HG02852 (cell line): Measurements from ENCODE around the gene NT5DC2.
A peak's percentile ranks its signal among the peaks of the same experiment; 100 is the strongest.

Source experiments
- ATAC-seq: cut with Tn5 transposase; IDR thresholded peaks from one replicate; pipeline ENCODE4 v1.9.1; 2021; ENCODE audit warnings: mild to moderate bottlenecking, moderate library complexity; ENCODE audit not compliant: unreplicated experiment

Gene NT5DC2

DNA sequence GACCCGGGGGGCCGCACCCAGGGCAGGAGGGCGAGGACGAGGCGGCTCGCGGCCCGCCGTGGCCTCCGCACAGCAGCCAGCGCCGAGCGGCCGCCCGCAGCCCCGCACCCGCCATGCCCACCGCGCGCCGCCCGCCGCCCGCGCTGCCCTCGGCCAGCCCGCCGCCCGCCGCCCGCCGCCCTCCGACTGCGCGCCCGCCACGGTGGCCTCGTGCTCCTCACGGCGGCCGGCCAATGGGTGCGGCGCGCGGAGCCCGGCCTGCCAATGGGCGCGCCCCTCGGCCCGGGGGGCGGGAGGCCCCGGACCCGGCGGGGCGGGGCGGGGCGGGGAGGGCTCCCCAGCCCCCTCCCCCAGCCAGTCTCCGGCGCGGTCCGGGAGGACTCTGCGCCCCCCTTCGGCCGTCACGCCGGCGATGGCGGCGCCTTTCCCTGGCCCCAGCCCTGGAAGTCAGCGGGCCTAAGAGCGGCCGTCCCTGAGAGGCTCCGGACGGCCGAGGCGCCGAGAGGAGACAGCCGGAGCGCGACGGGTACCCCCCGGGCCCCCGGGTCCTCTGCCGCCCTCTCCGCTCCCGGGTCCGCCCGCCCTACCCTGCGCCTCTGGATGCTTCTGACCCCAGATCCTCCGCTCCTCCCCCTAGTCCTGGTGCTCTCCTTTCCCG lies at the start of gene NT5DC2:
NT5DC2 (minus strand) TSS at position 235 of the 658 bp plus-strand sequence; CDS start at position 115, 120 bp downstream.
- ATAC-seq = peak; percentile 30

DNA sequence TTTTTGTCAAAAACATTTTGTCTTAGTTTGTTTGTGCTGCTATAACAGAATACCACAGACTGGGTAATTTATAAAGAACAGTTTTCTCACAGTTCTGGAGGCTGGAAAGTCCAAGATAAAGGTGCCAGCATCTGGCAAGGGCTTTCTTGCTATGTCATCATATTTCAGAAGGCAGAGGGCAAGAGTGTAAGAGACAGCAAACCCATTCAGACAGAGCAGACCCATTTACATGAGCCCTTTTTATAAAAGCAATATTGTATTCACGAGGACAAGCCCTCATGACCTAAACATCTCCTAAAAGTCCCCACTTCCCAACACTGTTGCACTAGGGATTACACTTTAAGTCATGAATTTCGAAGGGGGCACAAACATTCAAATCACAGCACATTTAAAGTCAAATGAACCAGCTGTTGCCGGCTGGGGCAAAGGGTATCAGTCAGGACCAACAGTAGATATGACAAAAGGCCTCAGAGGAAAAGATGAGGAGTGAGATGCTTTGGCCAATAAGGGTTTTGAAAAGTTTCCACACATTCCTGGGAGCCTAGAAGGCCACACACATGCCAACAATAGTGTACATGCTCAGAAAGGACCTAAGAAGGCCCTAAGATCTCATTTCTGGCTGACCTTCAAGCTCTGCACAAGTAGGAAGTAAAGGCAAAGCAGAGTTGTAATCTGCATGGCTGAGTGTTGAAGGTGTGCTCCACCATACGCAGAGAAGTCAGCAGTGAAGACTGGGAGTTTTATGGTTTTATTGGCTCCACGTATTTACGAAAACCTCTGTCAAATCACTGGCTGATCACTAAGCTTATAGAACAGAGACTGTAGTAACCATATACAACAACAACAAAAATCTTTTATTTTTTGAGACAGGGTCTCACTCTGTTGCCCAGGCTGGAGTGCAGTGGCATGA lies 40.7 kb upstream of the NT5DC2 start:
- ATAC-seq = no peak

DNA sequence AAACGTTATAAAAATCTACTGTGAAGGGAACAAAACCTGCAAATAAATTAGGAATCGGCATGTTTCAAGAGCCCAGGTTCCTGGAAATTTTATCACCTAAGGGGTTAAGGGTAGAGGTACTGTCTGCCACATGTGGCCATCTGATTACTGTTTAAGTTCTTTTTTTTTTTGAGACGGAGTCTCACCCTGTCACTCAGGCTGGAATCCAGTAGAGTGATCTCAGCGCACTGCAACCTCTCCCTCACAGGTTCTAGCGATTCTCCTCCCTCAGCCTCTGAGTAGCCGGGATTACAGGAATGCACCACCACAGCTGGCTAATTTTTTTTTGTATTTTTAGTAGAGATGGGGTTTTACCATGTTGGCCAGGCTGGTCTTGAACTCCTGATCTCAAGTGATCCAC lies 38.6 kb upstream of the NT5DC2 start:
- ATAC-seq = no peak

DNA sequence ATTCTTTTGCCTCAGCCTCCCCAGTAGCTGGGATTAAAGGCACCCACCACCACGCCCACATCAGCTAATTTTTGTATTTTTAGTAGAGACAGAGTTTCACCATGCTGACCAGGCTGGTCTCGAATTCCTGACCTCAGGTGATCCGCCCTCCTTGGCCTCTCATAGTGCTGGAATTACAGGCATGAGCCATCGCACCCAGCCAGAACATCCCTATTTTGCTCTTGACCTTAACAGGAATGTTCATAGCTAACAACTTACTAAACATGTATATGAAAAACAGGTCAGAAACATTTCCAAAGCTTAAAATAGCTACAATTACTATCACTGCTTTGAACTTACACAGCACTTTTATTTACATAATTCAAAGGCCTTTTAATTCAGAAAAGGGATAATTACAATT lies 36.4 kb upstream of the NT5DC2 start:
- no peak for ATAC-seq

DNA sequence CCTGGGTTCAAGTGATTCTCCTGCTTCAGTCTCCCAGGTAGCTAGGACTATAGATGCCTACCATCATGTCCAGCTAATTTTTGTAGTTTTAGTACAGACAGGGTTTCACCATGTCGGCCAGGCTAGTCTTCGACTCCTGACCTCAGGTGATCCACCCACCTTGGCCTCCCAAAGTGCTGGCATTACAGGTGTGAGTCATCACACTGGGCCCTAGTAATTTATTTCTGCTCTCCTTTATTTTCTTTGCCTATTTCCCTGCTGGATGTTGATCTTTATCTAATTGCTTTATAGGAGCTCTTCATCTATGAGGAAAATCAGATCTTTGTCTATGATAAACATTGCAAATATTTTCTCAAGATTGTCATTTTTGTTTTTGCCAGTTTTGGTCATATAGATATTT lies 34.4 kb upstream of the NT5DC2 start:
- ATAC-seq = no peak

DNA sequence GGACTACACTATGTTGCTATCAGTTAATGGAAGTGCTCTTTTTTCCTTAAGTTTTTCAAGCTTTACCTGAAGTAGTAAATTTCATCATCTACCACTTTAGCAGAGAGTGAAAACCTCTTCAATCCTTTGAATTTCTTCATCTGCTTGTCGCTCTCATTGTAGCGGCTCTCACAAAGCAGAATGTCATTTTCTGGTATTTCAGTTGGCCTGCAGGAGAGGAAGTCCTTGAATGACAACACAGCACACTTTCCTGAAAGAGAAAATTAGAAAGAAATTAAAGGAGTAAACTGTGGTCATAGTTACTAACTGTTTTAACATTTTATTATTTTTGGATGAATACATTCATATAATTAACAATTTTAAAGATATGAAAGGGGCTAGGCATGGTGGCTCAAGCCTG lies 30.3 kb upstream of the NT5DC2 start:
- ATAC-seq = no peak

DNA sequence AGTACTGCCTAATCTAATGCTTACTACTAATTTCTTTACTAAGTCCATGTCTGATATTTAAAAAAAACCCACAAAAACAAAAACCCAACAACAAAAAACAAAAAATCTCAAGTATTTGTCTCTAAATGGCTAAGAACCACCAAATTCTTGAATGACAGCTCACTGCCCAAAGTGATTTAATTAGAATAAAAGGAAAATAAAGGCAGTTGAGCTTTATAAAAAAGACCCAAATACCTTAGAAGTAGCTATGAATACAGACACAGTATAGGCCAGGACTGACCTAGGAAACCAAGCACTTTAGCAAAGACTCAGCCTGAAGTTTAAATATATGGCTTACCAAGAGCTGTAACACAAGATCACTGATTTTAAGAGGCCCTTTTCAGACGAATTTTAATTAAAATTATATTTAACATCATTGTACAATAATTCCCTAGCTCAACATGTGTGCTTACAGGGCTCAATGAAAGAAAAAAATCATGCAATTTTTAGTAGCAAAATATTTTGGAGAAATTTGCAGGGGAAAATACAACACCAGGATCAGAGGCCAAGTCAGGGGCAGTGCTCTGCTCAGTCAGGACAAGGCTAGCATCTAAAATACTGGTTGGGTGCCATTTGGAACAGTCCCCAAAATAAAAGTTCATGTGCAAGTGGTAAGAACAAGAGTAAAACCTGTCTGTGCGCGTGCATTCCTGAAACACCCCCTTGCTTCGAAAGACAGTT lies 27.5 kb upstream of the NT5DC2 start:
- no peak for ATAC-seq

DNA sequence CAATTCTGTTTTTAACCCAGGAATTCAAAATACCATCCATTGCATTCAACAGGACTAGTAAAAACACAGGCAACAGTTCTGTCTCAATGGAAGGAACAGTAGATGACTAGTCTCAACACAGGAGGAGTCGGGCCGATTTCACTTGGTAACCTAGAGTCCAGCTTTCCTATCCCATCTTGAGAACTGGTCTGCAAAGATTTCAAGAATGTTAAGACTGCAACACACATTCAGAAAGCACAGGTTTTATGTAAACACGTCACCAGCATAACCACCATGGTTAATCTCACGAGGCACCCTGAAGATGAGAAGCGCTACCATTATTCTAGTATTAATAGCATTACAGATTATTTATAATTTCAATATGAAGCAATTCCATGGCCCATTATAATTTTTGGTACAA lies 24.8 kb upstream of the NT5DC2 start:
- no peak for ATAC-seq

DNA sequence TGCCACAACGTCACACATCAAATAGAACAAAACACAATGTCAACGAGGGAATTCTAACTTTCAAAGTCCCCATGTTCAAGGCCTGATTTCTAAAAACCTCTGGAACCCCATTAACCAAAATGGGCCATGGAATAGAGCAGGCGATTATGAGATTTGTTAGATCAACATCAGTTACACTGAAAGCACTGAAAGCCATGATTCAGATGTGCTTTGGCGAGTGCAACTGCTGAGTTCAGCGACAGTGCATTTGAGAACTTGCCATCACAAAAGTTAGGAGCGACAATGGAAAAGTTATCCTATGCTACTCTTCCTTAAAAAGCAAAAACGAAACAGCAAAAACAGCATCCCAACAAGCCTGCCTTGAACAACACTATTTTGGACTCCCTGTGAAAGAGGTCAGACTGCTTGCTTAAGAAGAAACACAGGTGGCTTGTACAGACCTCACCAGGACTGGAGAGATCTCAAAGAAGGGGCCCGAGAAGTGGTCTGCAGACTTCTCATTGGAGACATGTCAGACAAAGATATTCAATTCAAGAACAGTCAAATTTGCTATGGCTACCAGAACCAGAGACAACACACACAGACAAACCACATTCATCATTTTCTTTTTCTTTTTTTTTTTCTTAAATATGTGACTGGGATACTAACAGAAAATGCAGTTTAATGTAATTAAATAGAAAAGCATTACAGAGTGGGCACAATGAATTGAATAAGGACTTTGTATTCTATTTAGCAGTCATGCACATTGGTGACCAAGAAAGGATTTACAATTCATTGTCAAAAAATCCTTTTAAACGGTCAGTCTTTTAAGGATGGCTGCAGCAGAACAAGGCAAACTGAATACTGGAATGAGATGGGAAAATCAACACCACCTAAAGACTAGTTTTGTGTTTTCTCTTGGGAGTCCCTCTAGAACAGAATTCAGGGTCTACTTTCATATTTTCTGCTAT lies 23.6 kb upstream of the NT5DC2 start:
- no peak for ATAC-seq

DNA sequence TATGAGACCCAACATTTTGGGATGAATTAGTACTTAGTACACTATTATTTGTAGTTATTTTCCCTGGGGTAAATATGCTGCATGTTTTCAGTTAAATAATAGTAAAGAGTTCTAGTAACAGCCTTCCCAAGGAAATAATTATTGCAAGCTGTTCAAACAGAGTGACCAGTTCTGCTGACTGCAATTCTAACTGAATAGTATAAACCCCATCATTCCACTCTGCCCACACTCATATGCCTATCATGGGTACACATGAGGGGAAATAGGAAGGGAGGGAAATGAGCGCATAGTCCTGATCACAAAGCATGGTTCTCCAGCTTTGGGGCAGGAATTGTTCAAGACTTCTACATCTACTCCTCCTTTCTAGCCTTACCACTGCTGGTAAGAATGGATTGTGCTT lies 21.4 kb upstream of the NT5DC2 start:
- no peak for ATAC-seq

DNA sequence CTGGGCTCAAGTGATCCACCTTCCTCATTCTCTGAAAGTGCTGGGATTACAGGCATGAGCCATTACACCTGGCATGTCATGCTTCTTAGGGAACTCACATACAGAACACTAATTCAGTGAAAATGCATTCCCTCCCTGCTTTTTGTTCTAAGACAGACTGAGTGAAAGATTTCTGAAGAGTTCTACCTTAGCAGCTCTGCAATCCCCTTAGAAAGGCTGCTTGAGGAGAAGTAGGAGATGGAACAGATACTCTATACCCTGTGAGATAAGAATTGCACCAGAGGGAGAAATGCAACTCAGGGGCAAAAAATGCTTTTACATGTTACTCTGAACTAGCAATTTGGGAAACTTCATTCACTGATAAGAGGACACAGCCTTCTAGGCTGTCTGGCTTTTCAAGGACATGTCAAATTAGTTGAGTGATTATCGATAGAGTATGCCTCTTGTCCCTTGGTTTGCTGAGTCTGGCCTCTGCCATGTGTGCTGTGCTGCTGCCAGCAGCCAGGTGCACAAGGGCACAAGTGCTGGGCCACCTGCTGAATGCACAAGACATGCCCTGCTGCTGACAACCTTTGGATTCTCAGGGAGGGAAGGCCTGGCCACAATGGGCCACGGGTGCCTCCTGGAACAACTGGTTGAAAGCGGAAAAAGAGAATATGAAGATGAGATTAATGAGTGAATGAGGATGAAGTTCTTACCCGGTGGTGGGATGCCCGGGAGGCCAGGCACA lies 20.5 kb upstream of the NT5DC2 start:
- ATAC-seq = no peak

DNA sequence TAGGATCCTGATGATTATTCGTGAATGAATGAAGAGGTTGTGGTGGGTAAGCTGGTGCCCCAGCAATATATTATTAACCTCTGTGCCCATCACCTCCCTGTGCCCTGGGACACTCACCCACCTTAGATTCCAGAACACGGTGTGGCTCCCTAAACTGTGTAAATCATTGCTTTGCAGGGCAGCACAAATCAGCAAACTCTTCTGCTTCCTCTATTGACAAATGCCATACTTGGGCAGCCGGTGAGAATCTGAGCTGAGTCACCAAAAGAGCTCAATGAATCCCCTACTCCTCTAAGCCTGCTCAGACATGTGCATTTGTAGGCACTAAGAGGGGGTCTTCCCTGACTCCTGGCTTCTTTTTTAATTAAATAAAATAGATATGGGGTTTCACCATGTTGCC lies 18.4 kb upstream of the NT5DC2 start:
- no peak for ATAC-seq

DNA sequence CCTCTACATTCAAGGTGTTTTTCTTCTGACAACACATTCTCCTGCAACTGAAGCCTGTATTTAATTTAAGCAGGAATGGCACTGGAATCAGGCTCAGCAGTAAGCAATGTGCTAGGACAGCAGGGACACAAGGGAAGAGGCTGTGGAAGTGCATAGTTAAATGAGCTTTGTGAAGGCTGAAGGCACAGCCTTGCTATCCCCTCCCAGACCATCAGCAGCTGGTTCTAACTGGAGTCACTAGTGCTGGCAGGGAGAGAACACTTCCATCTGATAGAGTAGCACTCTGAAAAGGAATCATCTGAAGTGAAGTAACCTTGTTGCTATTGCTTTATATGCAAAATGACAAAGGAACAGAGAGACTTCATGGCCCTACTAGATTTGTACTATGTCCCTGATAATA lies 17.5 kb upstream of the NT5DC2 start:
- no peak for ATAC-seq

DNA sequence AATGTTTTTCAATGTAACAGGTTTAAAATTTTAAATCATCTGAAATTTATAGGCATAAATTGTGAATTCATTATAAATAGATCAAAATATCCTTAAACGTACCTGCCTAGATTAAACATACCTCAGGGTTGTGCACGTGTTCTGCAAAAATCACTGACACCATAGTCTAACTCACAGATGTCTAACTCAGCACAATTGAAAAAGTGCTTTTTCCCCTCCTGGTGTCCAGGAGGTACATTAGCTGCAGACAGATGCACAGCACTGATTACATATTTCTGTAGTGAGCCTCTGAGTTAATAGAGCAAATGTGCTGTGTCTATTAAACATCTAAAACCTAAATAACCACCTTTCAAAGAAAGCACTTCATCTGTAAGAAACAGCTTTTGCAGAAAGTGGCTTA lies 13.5 kb upstream of the NT5DC2 start:
- ATAC-seq = no peak

DNA sequence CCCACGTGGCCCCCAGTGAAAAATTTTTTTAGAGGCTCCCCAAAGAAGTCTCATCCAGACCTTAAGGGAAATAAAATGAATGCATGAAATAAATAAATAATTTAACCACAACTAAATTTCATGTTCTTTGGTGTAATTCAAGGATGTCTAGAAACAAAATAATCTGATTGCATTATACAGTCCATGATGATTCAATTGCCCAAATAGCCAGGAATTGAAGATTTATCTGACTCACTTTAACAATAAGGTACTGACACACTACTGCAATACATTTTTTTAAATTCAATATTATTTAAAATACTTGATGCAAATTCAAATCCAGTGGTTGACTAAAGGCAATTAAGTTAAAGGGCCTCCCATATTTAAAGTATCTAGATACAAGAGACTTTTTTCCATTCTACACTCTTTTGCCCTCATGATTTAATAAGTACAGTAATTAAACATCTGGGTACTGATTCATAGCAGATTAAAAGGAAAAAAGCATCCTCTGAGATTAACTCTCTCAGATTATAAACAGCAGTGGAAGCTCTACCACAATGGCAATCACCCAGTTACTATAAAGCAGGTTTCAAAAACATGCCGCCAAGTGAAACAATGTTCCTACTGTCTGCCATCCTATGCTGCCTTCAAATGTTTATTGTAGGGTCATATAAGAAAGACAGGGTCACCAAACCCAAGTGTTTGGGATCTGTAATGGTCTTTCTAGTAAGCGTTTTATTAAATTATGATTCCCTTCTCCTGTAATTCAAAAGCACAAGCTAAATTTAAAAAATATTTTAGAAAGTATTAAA lies 12.6 kb upstream of the NT5DC2 start:
- ATAC-seq = no peak

DNA sequence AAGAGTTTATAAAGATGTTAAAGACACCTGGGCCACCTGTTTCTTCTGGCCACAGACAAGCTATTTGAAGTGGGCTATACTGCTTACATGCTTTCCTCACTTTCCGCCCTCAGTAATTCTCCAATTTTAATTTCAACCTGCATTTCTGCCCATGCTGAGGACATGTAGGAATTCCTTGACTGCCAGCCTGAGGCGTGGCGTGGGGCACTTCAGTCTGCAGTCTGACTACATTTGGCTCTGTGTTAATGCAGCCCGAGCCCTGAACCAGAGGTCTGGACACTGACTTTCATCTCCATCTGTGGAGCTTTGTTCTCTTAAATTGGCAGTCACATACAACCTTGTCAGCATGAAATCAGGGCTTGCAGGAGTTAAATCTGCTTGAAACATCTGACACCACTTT lies 11.3 kb upstream of the NT5DC2 start:
- no peak for ATAC-seq

DNA sequence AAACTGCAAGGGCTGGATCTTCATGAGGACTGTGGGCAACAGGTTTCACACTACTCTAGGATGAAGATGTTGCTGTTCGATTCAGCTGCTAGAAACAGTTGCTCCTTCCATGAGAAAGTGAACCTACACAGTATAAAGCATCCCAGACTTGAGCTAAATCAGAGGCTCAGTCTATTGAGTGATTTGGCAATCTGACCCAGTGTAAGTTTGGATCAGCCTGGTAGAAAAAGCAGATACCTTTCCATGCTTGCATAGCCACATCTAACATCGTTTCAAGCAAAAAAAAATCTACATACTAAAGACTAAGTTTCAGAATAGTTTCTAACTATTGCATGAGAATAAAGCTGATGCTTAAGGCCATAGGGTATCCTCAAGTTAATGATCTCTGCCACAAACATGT lies 7.4 kb upstream of the NT5DC2 start:
- no peak for ATAC-seq

DNA sequence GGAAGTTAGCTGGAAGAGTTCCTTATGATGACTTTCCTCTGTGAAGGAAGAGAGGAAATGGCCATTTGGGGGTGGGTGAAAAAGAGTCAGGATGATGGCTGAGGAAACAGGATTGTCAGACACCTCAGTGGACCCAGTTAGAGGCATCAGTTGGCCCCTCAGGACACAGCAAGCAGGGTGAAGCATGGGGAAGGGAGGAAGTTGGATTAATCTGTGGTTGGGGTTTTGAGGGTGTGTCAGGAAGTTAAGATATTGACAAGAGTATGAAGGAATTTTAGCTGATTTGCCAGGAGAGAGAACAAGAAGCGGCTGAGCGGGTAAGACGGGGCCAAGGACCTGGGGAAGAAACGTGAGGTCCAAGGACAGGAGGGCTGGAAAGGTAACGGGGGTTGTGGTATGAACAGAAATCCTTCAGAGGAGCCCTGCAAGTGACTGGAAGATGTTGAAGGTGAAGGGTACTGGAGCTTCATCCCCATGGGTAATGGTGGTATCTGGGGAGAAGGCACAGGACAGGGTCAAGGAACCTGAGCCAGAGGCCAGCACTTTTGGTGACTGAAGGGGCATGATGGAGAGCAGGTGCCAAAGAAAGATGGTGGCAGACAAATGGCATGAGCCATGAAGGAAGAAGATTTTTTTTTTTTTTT lies 5.5 kb upstream of the NT5DC2 start:
- no peak for ATAC-seq
